CD8-positive, alpha-beta memory T cell (primary cell): Measurements from ENCODE around the gene WWP2. TPM values are rescaled to one million over a fixed set of nuclear protein-coding genes. Genes with fewer than 3 reads are reported as not detected.
A peak's percentile ranks its signal among the peaks of the same experiment; 100 is the strongest.

Source experiments
- CTCF ChIA-PET: fragments of 350-600 bp; sonication (Branson Sonifier 250); formaldehyde crosslinking; loops from one replicate; lab custom pipeline; 2021; ENCODE audit warnings: antibody characterized with exemption; lab: Charles Lee
- POLR2A ChIA-PET: fragments of 350-600 bp; sonication (Branson Sonifier 250); formaldehyde crosslinking; loops from one replicate; lab custom pipeline; 2021; ENCODE audit warnings: antibody characterized with exemption; lab: Charles Lee
- DNase-seq, 5 donors: peaks; one replicate each; pipeline versions ENCODE4 v3.0.0 to v3.0.0-alpha.2; 2020 to 2022; ENCODE audit warnings: mixed read lengths in 1 of 5
- H3K27ac ChIP-seq: one replicate; pipeline ENCODE4 v1.7.0; 2013; ENCODE audit warnings: low read depth, mild to moderate bottlenecking, low read length, moderate library complexity
- H3K27me3 ChIP-seq: 2 replicates; pipeline ENCODE4 v1.7.0; 2013; ENCODE audit warnings: low read length, mild to moderate bottlenecking; ENCODE audit not compliant: insufficient read depth, poor library complexity, severe bottlenecking
- H3K36me3 ChIP-seq: 2 replicates; pipeline ENCODE4 v1.7.0; 2013; ENCODE audit warnings: mild to moderate bottlenecking, low read length, moderate library complexity; ENCODE audit not compliant: insufficient read depth
- H3K4me1 ChIP-seq: 2 replicates; pipeline ENCODE4 v1.7.0; 2013; ENCODE audit warnings: mild to moderate bottlenecking, low read length, moderate library complexity; ENCODE audit not compliant: insufficient read depth
- H3K4me3 ChIP-seq: 2 replicates; pipeline ENCODE4 v1.7.0; 2013; ENCODE audit warnings: mild to moderate bottlenecking, low read length
- H3K9me3 ChIP-seq: 2 replicates; pipeline ENCODE4 v1.7.0; 2013; ENCODE audit warnings: mild to moderate bottlenecking, low read length
- H3K27ac Mint-ChIP-seq, 8 donors: one replicate each; pipeline ENCODE4 v1.8.0; 2020 to 2021; ENCODE audit warnings: mixed read lengths in 8 of 8, mild to moderate bottlenecking in 6 of 8, inconsistent platforms in 3 of 8, moderate library complexity in 3 of 8
- H3K27me3 Mint-ChIP-seq, 2 donors: one replicate each; pipeline ENCODE4 v1.8.0; 2020 to 2021; ENCODE audit warnings: mixed read lengths in 2 of 2, mild to moderate bottlenecking in 1 of 2, moderate library complexity in 1 of 2
- H3K36me3 Mint-ChIP-seq, 3 donors: one replicate each; pipeline ENCODE4 v1.8.0; 2020 to 2021; ENCODE audit warnings: mixed read lengths in 3 of 3, inconsistent platforms in 1 of 3, mild to moderate bottlenecking in 1 of 3
- H3K4me1 Mint-ChIP-seq, 3 donors: one replicate each; pipeline ENCODE4 v1.8.0; 2020 to 2021; ENCODE audit warnings: mixed read lengths in 3 of 3, inconsistent platforms in 1 of 3, mild to moderate bottlenecking in 1 of 3
- H3K4me3 Mint-ChIP-seq, 7 donors: one replicate each; pipeline ENCODE4 v1.8.0; 2020 to 2021; ENCODE audit warnings: mixed read lengths in 7 of 7, mild to moderate bottlenecking in 6 of 7, moderate library complexity in 4 of 7, inconsistent platforms in 2 of 7
- H3K9me3 Mint-ChIP-seq, 5 donors: one replicate each; pipeline ENCODE4 v1.8.0; 2020 to 2022; ENCODE audit warnings: mixed read lengths in 5 of 5, mild to moderate bottlenecking in 3 of 5, moderate library complexity in 2 of 5, inconsistent platforms in 1 of 5
- polyA plus RNA-seq: library from polyadenylated mRNA; unstranded; fragments of 300-500 nt; fragmentation: Illumina TruSeq; gene quantifications from one replicate; pipeline ENCODE4 v1.2.3, GENCODE V29; 2021
- total RNA-seq, 2 experiments: library from RNA; stranded (reverse); gene quantifications; one replicate each; pipeline ENCODE4 v1.2.3, GENCODE V29; 2021

Gene WWP2
- total and polyA plus RNA-seq, 3 experiments from 2014 or later = 41.0 to 50.6 (median 46.3) TPM

GRCh38 chr16:69893106-69893505 lies 131.0 kb downstream of the WWP2 start:
- H3K27ac Mint-ChIP-seq = no peak overlapping the region
- Histone ChIP-seq H3K27me3 (no peaks in the 10 kb centered on the region), H3K4me1 (no peaks in the 10 kb centered on the region), H3K36me3 (peaks cover 19% of the 10 kb centered on the region), H3K9me3 (no peaks in the 10 kb centered on the region), H3K27ac (no peak overlapping the region), H3K4me3 (no peak overlapping the region)
- peaks cover 0 to 2% (median 0%) of the 10 kb centered on the region in 3 donors for H3K4me1 Mint-ChIP-seq
- no peak overlapping the region for H3K4me3 Mint-ChIP-seq
- ChIA-PET CTCF (no interaction called here), POLR2A (no interaction called here)
- H3K36me3 Mint-ChIP-seq = peaks cover 0 to 80% (median 20%) of the 10 kb centered on the region in 3 donors
- no peak for DNase-seq
- H3K27me3 Mint-ChIP-seq = no peaks in the 10 kb centered on the region
- no peaks in the 10 kb centered on the region for H3K9me3 Mint-ChIP-seq

GRCh38 chr16:69894676-69895075 lies 132.5 kb downstream of the WWP2 start:
- Histone ChIP-seq H3K4me3 (no peak overlapping the region), H3K4me1 (no peaks in the 10 kb centered on the region), H3K9me3 (no peaks in the 10 kb centered on the region), H3K27ac (no peak overlapping the region), H3K27me3 (no peaks in the 10 kb centered on the region), H3K36me3 (peaks cover 6% of the 10 kb centered on the region)
- CTCF ChIA-PET = no interaction called here
- H3K27ac Mint-ChIP-seq = peak overlapping the region in 1 of 8 donors; percentile 72
- no peaks in the 10 kb centered on the region for H3K27me3 Mint-ChIP-seq
- POLR2A ChIA-PET = no interaction called here
- H3K9me3 Mint-ChIP-seq = no peaks in the 10 kb centered on the region
- no peak for DNase-seq
- peaks cover 0 to 2% (median 0%) of the 10 kb centered on the region in 3 donors for H3K4me1 Mint-ChIP-seq
- peaks cover 0 to 72% (median 14%) of the 10 kb centered on the region in 3 donors for H3K36me3 Mint-ChIP-seq
- H3K4me3 Mint-ChIP-seq = no peak overlapping the region

GRCh38 chr16:69903865-69904415 lies 141.8 kb downstream of the WWP2 start:
- H3K9me3 Mint-ChIP-seq = no peaks in the 10 kb centered on the region
- H3K4me1 ChIP-seq = no peaks in the 10 kb centered on the region
- H3K4me3 Mint-ChIP-seq = no peak overlapping the region
- no peaks in the 10 kb centered on the region for H3K27me3 ChIP-seq
- no peaks in the 10 kb centered on the region for H3K9me3 ChIP-seq
- no peak for DNase-seq
- POLR2A ChIA-PET = no interaction called here
- no peaks in the 10 kb centered on the region for H3K27me3 Mint-ChIP-seq
- no peaks in the 10 kb centered on the region for H3K4me1 Mint-ChIP-seq
- no peak overlapping the region for H3K4me3 ChIP-seq
- CTCF ChIA-PET = interaction anchor here (4.3 kb wide), 1 partner anchor 26 kb away, joined by 14 read pairs; no protein-coding TSS in a partner anchor
- no peak overlapping the region for H3K27ac Mint-ChIP-seq
- H3K27ac ChIP-seq = no peak overlapping the region
- H3K36me3 ChIP-seq = peaks cover 7% of the 10 kb centered on the region
- peaks cover 4 to 72% (median 16%) of the 10 kb centered on the region in 3 donors for H3K36me3 Mint-ChIP-seq

GRCh38 chr16:69904495-69905170 lies 142.5 kb downstream of the WWP2 start:
- Mint-ChIP-seq H3K4me3 (no peak overlapping the region), H3K9me3 (no peaks in the 10 kb centered on the region), H3K36me3 (peaks cover 4 to 77% (median 16%) of the 10 kb centered on the region in 3 donors), H3K27me3 (no peaks in the 10 kb centered on the region), H3K27ac (peak overlapping the region in 1 of 8 donors; percentile 21), H3K4me1 (no peaks in the 10 kb centered on the region)
- CTCF ChIA-PET = interaction anchor here (4.3 kb wide), 1 partner anchor 25 kb away, joined by 14 read pairs; no protein-coding TSS in a partner anchor
- H3K36me3 ChIP-seq = peaks cover 11% of the 10 kb centered on the region
- no peak overlapping the region for H3K27ac ChIP-seq
- H3K4me3 ChIP-seq = no peak overlapping the region
- DNase-seq = no peak
- H3K27me3 ChIP-seq = no peaks in the 10 kb centered on the region
- no peaks in the 10 kb centered on the region for H3K4me1 ChIP-seq
- POLR2A ChIA-PET = no interaction called here
- no peaks in the 10 kb centered on the region for H3K9me3 ChIP-seq

- H3K4me1 Mint-ChIP-seq = no peaks in the 10 kb centered on the region
- peaks cover 4 to 76% (median 18%) of the 10 kb centered on the region in 3 donors for H3K36me3 Mint-ChIP-seq
- ChIA-PET CTCF (interaction anchor here (1.1 kb wide), 1 partner anchor 25 kb away, joined by 4 read pairs; no protein-coding TSS in a partner anchor), POLR2A (no interaction called here)
- H3K36me3 ChIP-seq = peaks cover 11% of the 10 kb centered on the region
- no peaks in the 10 kb centered on the region for H3K9me3 Mint-ChIP-seq
- no peaks in the 10 kb centered on the region for H3K4me1 ChIP-seq
- no peak overlapping the region for H3K27ac Mint-ChIP-seq
- no peaks in the 10 kb centered on the region for H3K27me3 Mint-ChIP-seq
- no peaks in the 10 kb centered on the region for H3K27me3 ChIP-seq
- DNase-seq = no peak
- H3K4me3 ChIP-seq = no peak overlapping the region
- H3K4me3 Mint-ChIP-seq = no peak overlapping the region
- H3K9me3 ChIP-seq = no peaks in the 10 kb centered on the region
- no peak overlapping the region for H3K27ac ChIP-seq
Measured at GRCh38 chr16:69905171-69905555, 143.0 kb downstream of the WWP2 start.

- no peak for DNase-seq
- Histone ChIP-seq H3K27ac (no peak overlapping the region), H3K36me3 (peaks cover 22% of the 10 kb centered on the region), H3K9me3 (no peaks in the 10 kb centered on the region), H3K4me1 (no peaks in the 10 kb centered on the region), H3K4me3 (no peak overlapping the region), H3K27me3 (no peaks in the 10 kb centered on the region)
- Mint-ChIP-seq H3K4me1 (no peaks in the 10 kb centered on the region), H3K27me3 (no peaks in the 10 kb centered on the region), H3K9me3 (no peaks in the 10 kb centered on the region), H3K27ac (peak overlapping the region in 1 of 8 donors; percentile 23), H3K4me3 (no peak overlapping the region), H3K36me3 (peaks cover 8 to 74% (median 21%) of the 10 kb centered on the region in 3 donors)
- CTCF ChIA-PET = no interaction called here
- POLR2A ChIA-PET = no interaction called here
Measured at GRCh38 chr16:69906838-69907401, 144.8 kb downstream of the WWP2 start.

GRCh38 chr16:69909043-69909442 lies 146.9 kb downstream of the WWP2 start:
- no peak overlapping the region for H3K27ac Mint-ChIP-seq
- Histone ChIP-seq H3K4me1 (no peaks in the 10 kb centered on the region), H3K36me3 (peaks cover 22% of the 10 kb centered on the region), H3K27me3 (no peaks in the 10 kb centered on the region), H3K9me3 (no peaks in the 10 kb centered on the region), H3K27ac (no peak overlapping the region), H3K4me3 (no peak overlapping the region)
- ChIA-PET POLR2A (no interaction called here), CTCF (interaction anchor here (2.3 kb wide), 1 partner anchor 21 kb away, joined by 8 read pairs; no protein-coding TSS in a partner anchor)
- H3K9me3 Mint-ChIP-seq = no peaks in the 10 kb centered on the region
- DNase-seq = no peak
- H3K36me3 Mint-ChIP-seq = peaks cover 4 to 63% (median 14%) of the 10 kb centered on the region in 3 donors
- H3K4me1 Mint-ChIP-seq = no peaks in the 10 kb centered on the region
- no peaks in the 10 kb centered on the region for H3K27me3 Mint-ChIP-seq
- no peak overlapping the region for H3K4me3 Mint-ChIP-seq

- Mint-ChIP-seq H3K4me3 (no peak overlapping the region), H3K27me3 (no peaks in the 10 kb centered on the region), H3K4me1 (no peaks in the 10 kb centered on the region), H3K27ac (peak overlapping the region in 1 of 8 donors; percentile 29), H3K36me3 (peaks cover 4 to 63% (median 13%) of the 10 kb centered on the region in 3 donors), H3K9me3 (no peaks in the 10 kb centered on the region)
- CTCF ChIA-PET = interaction anchor here (2.3 kb wide), 1 partner anchor 21 kb away, joined by 8 read pairs; no protein-coding TSS in a partner anchor
- H3K27ac ChIP-seq = no peak overlapping the region
- POLR2A ChIA-PET = interaction anchor here (0.5 kb wide), 1 partner anchor 1588 kb away, joined by 4 read pairs; no protein-coding TSS in a partner anchor
- H3K4me3 ChIP-seq = no peak overlapping the region
- DNase-seq = no peak
- no peaks in the 10 kb centered on the region for H3K27me3 ChIP-seq
- peaks cover 22% of the 10 kb centered on the region for H3K36me3 ChIP-seq
- no peaks in the 10 kb centered on the region for H3K9me3 ChIP-seq
- no peaks in the 10 kb centered on the region for H3K4me1 ChIP-seq
Measured at GRCh38 chr16:69909760-69910159, 147.6 kb downstream of the WWP2 start.
